NT2/D1 (cell line): ENCODE data around the gene ZNF138.

Experiments used
- SUZ12 ChIP-seq: IDR thresholded peaks from 2 replicates; pipeline ENCODE4 v1.6.1; 2011; ENCODE audit not compliant: insufficient read length, insufficient read depth; ENCODE audit errors: extremely low read depth
- ZNF274 ChIP-seq: IDR thresholded peaks from 2 replicates; pipeline ENCODE4 v1.6.1; 2011; ENCODE audit warnings: mild to moderate bottlenecking, low read depth, low read length

DNA sequence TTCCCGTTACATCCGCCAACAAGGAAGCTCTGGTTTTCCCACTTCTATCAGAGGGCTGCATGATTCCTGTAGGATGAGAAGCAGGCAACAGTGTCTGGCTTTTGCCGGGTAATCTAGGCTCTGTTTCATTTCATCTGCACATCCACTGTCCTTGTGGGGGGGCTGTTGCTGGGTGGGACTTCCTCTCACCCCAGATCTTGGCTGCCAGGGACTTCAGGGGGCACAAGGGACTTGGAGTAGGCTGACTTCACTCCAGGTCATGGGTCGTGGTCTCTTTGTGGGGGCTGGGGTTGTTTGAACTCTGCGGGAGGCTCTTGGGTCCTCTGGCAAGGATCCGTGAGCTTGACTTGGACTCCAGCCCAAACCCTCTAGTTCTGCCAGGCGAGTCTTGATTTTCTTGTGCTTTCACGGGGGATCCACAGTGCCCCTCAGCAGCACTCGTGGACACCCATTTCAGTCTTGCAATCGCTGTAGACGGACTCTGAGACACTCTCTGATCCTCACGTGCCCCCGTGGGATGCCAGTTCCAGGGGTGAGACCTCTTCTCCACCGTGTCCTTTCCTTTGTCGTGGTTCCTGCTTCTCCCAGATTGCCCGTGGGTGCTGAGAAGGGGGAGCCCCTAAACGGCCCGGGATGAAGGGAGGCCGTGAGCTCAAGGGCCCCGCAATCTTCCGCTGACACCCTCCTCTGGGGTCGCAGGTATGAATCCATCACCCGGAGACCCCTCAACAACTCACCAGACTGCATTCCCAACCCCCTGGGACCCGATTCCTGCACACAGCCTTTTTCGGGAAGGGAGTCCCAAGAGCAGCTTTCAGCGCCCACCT lies 87.4 kb downstream of the ZNF138 start:
- TF ChIP-seq SUZ12: no peak
- no peak for TF ChIP-seq ZNF274
